T1000 (cell line): ENCODE results near the gene TBC1D2.

Source experiments
- DNase-seq: peaks from one replicate; lab custom pipeline; 2025; ENCODE audit warnings: mixed read lengths; lab: John Stamatoyannopoulos, UW

Gene TBC1D2

GRCh38 chr9:98171176-98171925 is 84.1 kb downstream of the TBC1D2 start:
- DNase-seq = no peak

GRCh38 chr9:98168941-98169488 is 86.4 kb downstream of the TBC1D2 start:
- DNase-seq = no peak

- no peak for DNase-seq
Observed at GRCh38 chr9:98168153-98168780, 87.2 kb downstream of the TBC1D2 start.

- no peak for DNase-seq
Observed at GRCh38 chr9:98164912-98165311, 90.5 kb downstream of the TBC1D2 start.

GRCh38 chr9:98162613-98163012 is 92.8 kb downstream of the TBC1D2 start:
- no peak for DNase-seq

- DNase-seq = no peak
Observed at GRCh38 chr9:98161851-98162250, 93.6 kb downstream of the TBC1D2 start.

- no peak for DNase-seq
Observed at GRCh38 chr9:98159790-98160189, 95.7 kb downstream of the TBC1D2 start.

- DNase-seq = no peak
Observed at GRCh38 chr9:98159301-98159700, 96.1 kb downstream of the TBC1D2 start.

- DNase-seq = no peak
Observed at GRCh38 chr9:98158071-98158831, 97.2 kb downstream of the TBC1D2 start.

- no peak for DNase-seq
Observed at GRCh38 chr9:98157372-98157771, 98.1 kb downstream of the TBC1D2 start.

GRCh38 chr9:98154678-98155077 is 100.8 kb downstream of the TBC1D2 start:
- DNase-seq = no peak

GRCh38 chr9:98152526-98152925 is 102.9 kb downstream of the TBC1D2 start:
- no peak for DNase-seq

- no peak for DNase-seq
Observed at GRCh38 chr9:98150721-98151120, 104.7 kb downstream of the TBC1D2 start.

GRCh38 chr9:98150164-98150563 is 105.3 kb downstream of the TBC1D2 start:
- DNase-seq = no peak

- DNase-seq = no peak
Observed at GRCh38 chr9:98149422-98149821, 106.0 kb downstream of the TBC1D2 start.
